Kidney tubule cell (primary cell): ENCODE results near the gene ZDHHC1.

Experiments used
- DNase-seq: peaks from one replicate; pipeline ENCODE4 v3.0.0-alpha.2; 2018; ENCODE audit warnings: low spot score

Gene ZDHHC1

GRCh38 chr16:67409631-67410030 is 6.6 kb downstream of the ZDHHC1 start:
- DNase-seq, result no peak

GRCh38 chr16:67407788-67408452 is 8.4 kb downstream of the ZDHHC1 start:
- DNase-seq, result no peak

GRCh38 chr16:67407176-67407787 is 9.0 kb downstream of the ZDHHC1 start:
- no peak for DNase-seq

GRCh38 chr16:67406111-67406971 is 9.9 kb downstream of the ZDHHC1 start:
- peak; percentile 48 for DNase-seq

GRCh38 chr16:67405336-67405735 is 10.9 kb downstream of the ZDHHC1 start:
- no peak for DNase-seq

- DNase-seq, result peak; percentile 95
Measured at GRCh38 chr16:67404740-67405226, 11.5 kb downstream of the ZDHHC1 start.

GRCh38 chr16:67403976-67404555 is 12.2 kb downstream of the ZDHHC1 start:
- no peak for DNase-seq

GRCh38 chr16:67400901-67401300 is 15.4 kb downstream of the ZDHHC1 start:
- DNase-seq, result no peak

GRCh38 chr16:67399749-67400704 is 16.2 kb downstream of the ZDHHC1 start:
- no peak for DNase-seq

- no peak for DNase-seq
Measured at GRCh38 chr16:67399218-67399733, 17.0 kb downstream of the ZDHHC1 start.

GRCh38 chr16:67398546-67399217 is 17.6 kb downstream of the ZDHHC1 start:
- no peak for DNase-seq

GRCh38 chr16:67397812-67398545 is 18.3 kb downstream of the ZDHHC1 start:
- DNase-seq, result peak; percentile 61

GRCh38 chr16:67397036-67397801 is 19.1 kb downstream of the ZDHHC1 start:
- DNase-seq, result no peak

- peak; percentile 90 for DNase-seq
Measured at GRCh38 chr16:67396159-67397035, 19.9 kb downstream of the ZDHHC1 start.

- DNase-seq, result peak; percentile 47
Measured at GRCh38 chr16:67395458-67396158, 20.7 kb downstream of the ZDHHC1 start.

- DNase-seq, result no peak
Measured at GRCh38 chr16:67395105-67395457, 21.2 kb downstream of the ZDHHC1 start.
